NB4 (cell line): ENCODE data around the gene ACBD6.

Source experiments
- CTCF ChIP-seq: IDR thresholded peaks from one replicate; pipeline ENCODE4 v1.5.1; 2012; ENCODE audit warnings: low read depth, low read length
- MYC ChIP-seq: IDR thresholded peaks from 2 replicates; pipeline ENCODE4 v1.6.1; 2011; ENCODE audit warnings: low read depth, low read length
- POLR2A ChIP-seq: IDR thresholded peaks from 2 replicates; pipeline ENCODE4 v1.6.1; 2011; ENCODE audit warnings: mild to moderate bottlenecking; ENCODE audit not compliant: insufficient read length; ENCODE audit errors: extremely low read depth

GRCh38 chr1:180384286-180385005 lies 117.9 kb downstream of the ACBD6 start:
- no peak for TF ChIP-seq POLR2A
- TF ChIP-seq CTCF = no peak
- TF ChIP-seq MYC = no peak
